CD4-positive, alpha-beta T cell (primary cell): Measurements from ENCODE around the gene PRRT1. TPM values are rescaled to one million over a fixed set of nuclear protein-coding genes. Genes with fewer than 3 reads are reported as not detected.

Experiments used
- ATAC-seq: fragments of 200-7000 bp; cut with Tn5 transposase; one replicate; pipeline ENCODE4 v1.10.0; 2022; ENCODE audit warnings: mild to moderate bottlenecking; ENCODE audit not compliant: poor library complexity
- CTCF ChIA-PET: fragments of 350-600 bp; sonication (Branson Sonifier 250); formaldehyde crosslinking; loops from one replicate; lab custom pipeline; 2021; ENCODE audit warnings: antibody characterized with exemption, inconsistent platforms; lab: Charles Lee
- POLR2A ChIA-PET: fragments of 350-600 bp; sonication (Branson Sonifier 250); formaldehyde crosslinking; loops from one replicate; lab custom pipeline; 2021; ENCODE audit warnings: antibody characterized with exemption, inconsistent platforms; lab: Charles Lee
- DNase-seq, 14 experiments: peaks; one replicate each; pipeline ENCODE4 v3.0.0-alpha.2; 2013 to 2020; ENCODE audit warnings: mixed read lengths in 2 of 14
- H3K27ac ChIP-seq, 2 donors: one replicate each; pipeline versions ENCODE4 v1.5.1 to v1.7.0; 2013; ENCODE audit warnings: low read length in 2 of 2, low read depth in 1 of 2, mild to moderate bottlenecking in 1 of 2
- H3K27me3 ChIP-seq, 2 experiments: 1 replicate in 1 of 2; 2 replicates in 1 of 2; pipeline versions ENCODE4 v1.6.1 to v1.7.0; 2013; ENCODE audit warnings: low read length in 2 of 2, control low read depth in 1 of 2, mild to moderate bottlenecking in 1 of 2, moderate library complexity in 1 of 2; ENCODE audit not compliant: insufficient read depth in 2 of 2, control insufficient read depth in 1 of 2
- H3K36me3 ChIP-seq: one replicate; pipeline ENCODE4 v1.6.1; 2013; ENCODE audit warnings: low read length, control low read depth; ENCODE audit not compliant: insufficient read depth
- H3K4me1 ChIP-seq: one replicate; pipeline ENCODE4 v1.6.1; 2013; ENCODE audit warnings: low read length, control low read depth; ENCODE audit not compliant: insufficient read depth
- H3K4me3 ChIP-seq: one replicate; pipeline ENCODE4 v1.5.1; 2013; ENCODE audit warnings: mild to moderate bottlenecking, low read length, moderate library complexity
- H3K9me3 ChIP-seq, 2 experiments: 1 replicate in 1 of 2; 2 replicates in 1 of 2; pipeline versions ENCODE4 v1.6.1 to v1.7.0; 2013; ENCODE audit warnings: low read length in 2 of 2, mild to moderate bottlenecking in 2 of 2, control low read depth in 1 of 2, moderate library complexity in 1 of 2; ENCODE audit not compliant: control insufficient read depth in 1 of 2, insufficient read depth in 1 of 2
- H3K27ac Mint-ChIP-seq: one replicate; pipeline ENCODE4 v1.8.0; 2020; ENCODE audit warnings: mixed read lengths
- H3K27me3 Mint-ChIP-seq: one replicate; pipeline ENCODE4 v1.8.0; 2021; ENCODE audit warnings: mixed read lengths
- H3K36me3 Mint-ChIP-seq: one replicate; pipeline ENCODE4 v1.8.0; 2021; ENCODE audit warnings: low read depth, mixed read lengths
- H3K4me1 Mint-ChIP-seq: one replicate; pipeline ENCODE4 v1.8.0; 2021; ENCODE audit warnings: low read depth, mixed read lengths
- H3K4me3 Mint-ChIP-seq: one replicate; pipeline ENCODE4 v1.8.0; 2020; ENCODE audit warnings: mild to moderate bottlenecking, mixed read lengths
- H3K9me3 Mint-ChIP-seq: one replicate; pipeline ENCODE4 v1.8.0; 2020; ENCODE audit warnings: mixed read lengths
- intact Hi-C, 2 experiments: fragments of 100-400 bp; cut with DNase I in 1 of 2; cut with micrococcal nuclease in 1 of 2; formaldehyde crosslinking; loops; one replicate each; pipeline versions ENCODE4 v1.15.1 to v1.9.0; 2023 to 2025; cut with DNase I, micrococcal nuclease
- total RNA-seq, 174 experiments: library from RNA in 2 of 174; stranded (reverse) in 2 of 174; gene quantifications; one replicate each; pipeline ENCODE4 v1.2.3 and lab custom pipeline; 2021 to 2026
- TF ChIP-seq, protein P1 (sequence below): fragments of 200-600 bp; IDR thresholded peaks from one replicate; pipeline ENCODE4 v1.8.0; 2022; ENCODE audit warnings: antibody characterized with exemption, mild to moderate bottlenecking

PRRT1 gene
- total RNA-seq, 2 experiments from 2014 or later, result 2.6 to 3.2 TPM

- peak overlapping the region; percentile 80 for H3K4me3 ChIP-seq
- H3K27me3 Mint-ChIP-seq, result peaks cover 18% of the 10 kb centered on the region
- peak overlapping the region; percentile 88 for H3K27ac Mint-ChIP-seq
- POLR2A ChIA-PET, result interaction anchor here (0.8 to 1.2 kb wide), 6 partner anchors 10 to 107 kb away, joined by 3 to 10 read pairs (median 4); partner anchors contain the start of genes AGPAT1, ATF6B, EGFL8 and FKBPL
- peak overlapping the region; percentile 96 for H3K4me3 Mint-ChIP-seq
- ATAC-seq (peak; percentile 64), DNase-seq (peak; percentile 43 to 85 (median 59))
- H3K4me1 Mint-ChIP-seq, result peaks cover 60% of the 10 kb centered on the region
- TF ChIP-seq, protein P1, sequence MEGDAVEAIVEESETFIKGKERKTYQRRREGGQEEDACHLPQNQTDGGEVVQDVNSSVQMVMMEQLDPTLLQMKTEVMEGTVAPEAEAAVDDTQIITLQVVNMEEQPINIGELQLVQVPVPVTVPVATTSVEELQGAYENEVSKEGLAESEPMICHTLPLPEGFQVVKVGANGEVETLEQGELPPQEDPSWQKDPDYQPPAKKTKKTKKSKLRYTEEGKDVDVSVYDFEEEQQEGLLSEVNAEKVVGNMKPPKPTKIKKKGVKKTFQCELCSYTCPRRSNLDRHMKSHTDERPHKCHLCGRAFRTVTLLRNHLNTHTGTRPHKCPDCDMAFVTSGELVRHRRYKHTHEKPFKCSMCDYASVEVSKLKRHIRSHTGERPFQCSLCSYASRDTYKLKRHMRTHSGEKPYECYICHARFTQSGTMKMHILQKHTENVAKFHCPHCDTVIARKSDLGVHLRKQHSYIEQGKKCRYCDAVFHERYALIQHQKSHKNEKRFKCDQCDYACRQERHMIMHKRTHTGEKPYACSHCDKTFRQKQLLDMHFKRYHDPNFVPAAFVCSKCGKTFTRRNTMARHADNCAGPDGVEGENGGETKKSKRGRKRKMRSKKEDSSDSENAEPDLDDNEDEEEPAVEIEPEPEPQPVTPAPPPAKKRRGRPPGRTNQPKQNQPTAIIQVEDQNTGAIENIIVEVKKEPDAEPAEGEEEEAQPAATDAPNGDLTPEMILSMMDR, result peak; percentile 71
- no peaks in the 10 kb centered on the region for H3K9me3 Mint-ChIP-seq
- peaks cover 29% of the 10 kb centered on the region for H3K36me3 Mint-ChIP-seq
- H3K27me3 ChIP-seq, result peaks cover 0 to 6% of the 10 kb centered on the region in 2 experiments
- peaks cover 49% of the 10 kb centered on the region for H3K4me1 ChIP-seq
- peaks cover 13% of the 10 kb centered on the region for H3K36me3 ChIP-seq
- CTCF ChIA-PET, result interaction anchor here (1.2 to 1.3 kb wide), 3 partner anchors 27 to 41 kb away, joined by 5 to 9 read pairs (median 8); partner anchors contain the start of gene ATF6B
- H3K9me3 ChIP-seq, result no peaks in the 10 kb centered on the region
- intact Hi-C loops, result loop anchor here (1.0 to 10.0 kb wide), 7 partner anchors 24 to 110 kb away; partner anchors contain the start of genes FKBPL (in 2 of the 2) and RNF5 (in 1 of the 2)
- H3K27ac ChIP-seq, result peak overlapping the region; percentile 51 to 67
These were observed 2.9 kb upstream of the PRRT1 start for GRCh38 chr6:32154514-32155161.

DNA sequence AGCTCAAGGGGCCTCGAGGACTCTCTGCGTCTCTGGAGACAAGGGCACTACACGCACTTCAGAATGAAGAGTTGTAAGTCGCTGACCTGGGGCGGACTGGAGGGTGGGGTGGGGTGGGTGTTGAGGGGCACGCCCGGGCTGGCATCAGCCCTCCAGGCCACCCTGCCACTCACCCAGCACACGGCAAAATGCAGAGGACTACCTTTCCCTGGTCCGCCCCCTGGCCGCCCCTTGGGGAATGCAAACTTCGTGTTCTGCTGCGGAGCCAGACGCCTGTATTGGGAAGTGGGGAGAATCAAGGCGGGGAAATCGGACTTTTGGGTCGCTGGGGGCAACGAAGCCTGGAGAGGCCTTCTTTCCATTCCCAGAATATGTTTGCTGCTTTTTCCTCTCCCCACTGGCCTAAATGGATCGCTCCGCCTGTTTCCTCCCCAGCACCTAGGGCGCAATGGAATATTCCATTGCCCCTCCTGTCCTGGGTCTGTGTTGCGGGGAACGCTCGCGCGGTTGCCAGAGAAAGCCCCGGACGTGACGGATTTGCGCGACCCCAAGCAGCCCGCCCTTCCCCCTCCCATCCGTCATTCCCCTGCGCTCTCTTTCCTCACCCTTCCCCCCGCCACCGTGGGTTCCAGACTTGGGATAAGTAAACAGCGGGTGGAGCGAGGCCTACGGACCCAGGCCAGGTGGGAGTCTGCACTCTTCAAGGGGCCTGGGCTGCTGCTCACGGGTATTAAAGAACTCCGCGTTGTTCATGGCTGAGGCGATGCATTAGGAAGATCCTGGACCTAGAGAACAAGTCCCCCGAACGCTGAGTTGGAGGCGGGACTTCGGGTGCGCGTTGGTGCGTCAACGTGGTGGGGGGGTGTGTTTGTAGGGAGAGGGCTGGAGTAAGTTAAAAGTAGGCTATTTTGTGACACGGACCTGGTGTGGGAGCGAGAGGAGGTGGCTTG lies 2.1 kb upstream of the PRRT1 start, which contains the start of gene PPT2:
TSS of gene PPT2 (plus strand) at position 578 of the 950 bp plus-strand sequence. CDS start 454 bp downstream, outside the sequence.
- intact Hi-C loops, result loop anchor here (1.0 to 10.0 kb wide), 6 partner anchors 23 to 109 kb away; partner anchors contain the start of genes FKBPL (in 2 of the 2) and RNF5 (in 1 of the 2)
- Mint-ChIP-seq H3K4me1 (peaks cover 65% of the 10 kb centered on the region), H3K9me3 (no peaks in the 10 kb centered on the region), H3K36me3 (peaks cover 27% of the 10 kb centered on the region), H3K27me3 (peaks cover 22% of the 10 kb centered on the region), H3K27ac (peak within 1 kb of the TSS; percentile 88), H3K4me3 (peak within 1 kb of the TSS; percentile 96)
- TF ChIP-seq, protein P1, result no peak
- DNase-seq, result peak; percentile 38 to 88 (median 64)
- ChIA-PET POLR2A (interaction anchor here (0.5 to 1.2 kb wide), 7 partner anchors 11 to 106 kb away, joined by 3 to 10 read pairs (median 5); partner anchors contain the start of genes AGPAT1, ATF6B, EGFL8 and FKBPL), CTCF (interaction anchor here (1.2 to 1.3 kb wide), 3 partner anchors 26 to 42 kb away, joined by 5 to 9 read pairs (median 8); partner anchors contain the start of gene ATF6B)
- peak within 1 kb of the TSS; percentile 80 for H3K4me3 ChIP-seq
- peaks cover 13% of the 10 kb centered on the region for H3K36me3 ChIP-seq
- peak within 1 kb of the TSS; percentile 51 to 67 for H3K27ac ChIP-seq
- peaks cover 0 to 4% of the 10 kb centered on the region in 2 experiments for H3K9me3 ChIP-seq
- H3K27me3 ChIP-seq, result peaks cover 4 to 14% of the 10 kb centered on the region in 2 experiments
- peak; percentile 67 for ATAC-seq
- peaks cover 57% of the 10 kb centered on the region for H3K4me1 ChIP-seq
